ENCODE results near the gene TIMM22. TPM values are rescaled to one million over a fixed set of nuclear protein-coding genes. Genes with fewer than 3 reads are reported as not detected.

TIMM22 gene
- polyA plus RNA-seq, 3 donors, result 3.2 to 13.6 (median 13.1) TPM

- no peak for DNase-seq
- H3K79me2 ChIP-seq (ENCODE audit: insufficient read depth, low read length), result peaks cover 10% of the 10 kb centered on the region
- intact Hi-C loops (cut with micrococcal nuclease), result loop anchor here in 1 of 2 donors (10.0 kb wide), 1 partner anchor 52 kb away; no protein-coding TSS in a partner anchor
- Mint-ChIP-seq H3K27me3 (ENCODE audit: low read depth in 3 of 3) (peaks cover 0 to 2% (median 1%) of the 10 kb centered on the region in 3 donors), H3K9me3 (no peaks in the 10 kb centered on the region), H3K27ac (peak overlapping the region in 1 of 7 donors; percentile 15), H3K36me3 (peaks cover 61 to 77% of the 10 kb centered on the region in 2 donors), H3K4me1 (peaks cover 5% of the 10 kb centered on the region), H3K4me3 (no peak overlapping the region)
- no peaks in the 10 kb centered on the region for H3K27me3 ChIP-seq (ENCODE audit: control insufficient read depth in 2 of 2, insufficient read depth in 2 of 2, low read length in 2 of 2)
- no peaks in the 10 kb centered on the region for H3K9me3 ChIP-seq (replicated peaks in 1 of 2; ENCODE audit: control insufficient read depth in 1 of 2, insufficient read depth in 1 of 2, low read length in 2 of 2)
- no peak for TF ChIP-seq CTCF (IDR thresholded peaks at IDR 0.05)
- H3K9ac ChIP-seq (ENCODE audit: insufficient read depth, low read length, poor library complexity, severe bottlenecking), result no peak overlapping the region
- H3K4me3 ChIP-seq (replicated peaks in 1 of 3; ENCODE audit: low read depth in 2 of 3, low read length in 3 of 3), result no peak overlapping the region
- WGBS (ENCODE audit: insufficient coverage), result 93% methylated on average over 11 of the region's 19 CpGs
- no peak overlapping the region for H2AFZ ChIP-seq (ENCODE audit: insufficient read depth, low read depth, low read length, poor library complexity, severe bottlenecking)
- peaks cover 4 to 7% of the 10 kb centered on the region in 2 donors for H3K4me1 ChIP-seq (ENCODE audit: control insufficient read depth in 1 of 2, insufficient read depth in 2 of 2, low read length in 2 of 2)
- peaks cover 76 to 78% of the 10 kb centered on the region in 2 donors for H3K36me3 ChIP-seq (replicated peaks in 1 of 2; ENCODE audit: control insufficient read depth in 1 of 2, insufficient read depth in 2 of 2, low read length in 2 of 2)
- H3K4me2 ChIP-seq (replicated peaks; ENCODE audit: extremely low read depth, low read length, poor library complexity, severe bottlenecking), result no peak overlapping the region
- H4K20me1 ChIP-seq (ENCODE audit: insufficient read depth, low read length), result peaks cover 91% of the 10 kb centered on the region
- H3K27ac ChIP-seq (ENCODE audit: low read depth in 1 of 2, low read length in 2 of 2), result no peak overlapping the region
Observed at GRCh38 chr17:1002771-1003555, 6.0 kb downstream of the TIMM22 start.

- intact Hi-C loops (cut with micrococcal nuclease), result loop anchor here in 1 of 2 donors (10.0 kb wide), 1 partner anchor 51 kb away; no protein-coding TSS in a partner anchor
- no peak overlapping the region for H3K27ac ChIP-seq (ENCODE audit: low read depth in 1 of 2, low read length in 2 of 2)
- peaks cover 82 to 85% of the 10 kb centered on the region in 2 donors for H3K36me3 ChIP-seq (replicated peaks in 1 of 2; ENCODE audit: control insufficient read depth in 1 of 2, insufficient read depth in 2 of 2, low read length in 2 of 2)
- Mint-ChIP-seq H3K4me1 (no peaks in the 10 kb centered on the region), H3K27me3 (ENCODE audit: low read depth in 3 of 3) (peaks cover 0 to 2% (median 1%) of the 10 kb centered on the region in 3 donors), H3K4me3 (no peak overlapping the region), H3K36me3 (peaks cover 68 to 84% of the 10 kb centered on the region in 2 donors), H3K9me3 (no peaks in the 10 kb centered on the region), H3K27ac (no peak overlapping the region)
- WGBS (ENCODE audit: insufficient coverage), result 100% methylated on average over 4 of the region's 5 CpGs
- H3K4me1 ChIP-seq (ENCODE audit: control insufficient read depth in 1 of 2, insufficient read depth in 2 of 2, low read length in 2 of 2), result peaks cover 0 to under 1% of the 10 kb centered on the region in 2 donors
- no peak overlapping the region for H3K9ac ChIP-seq (ENCODE audit: insufficient read depth, low read length, poor library complexity, severe bottlenecking)
- H3K4me3 ChIP-seq (replicated peaks in 1 of 3; ENCODE audit: low read depth in 2 of 3, low read length in 3 of 3), result no peak overlapping the region
- no peak overlapping the region for H3K4me2 ChIP-seq (replicated peaks; ENCODE audit: extremely low read depth, low read length, poor library complexity, severe bottlenecking)
- no peaks in the 10 kb centered on the region for H3K27me3 ChIP-seq (ENCODE audit: control insufficient read depth in 2 of 2, insufficient read depth in 2 of 2, low read length in 2 of 2)
- no peak for TF ChIP-seq CTCF (IDR thresholded peaks at IDR 0.05)
- H2AFZ ChIP-seq (ENCODE audit: insufficient read depth, low read depth, low read length, poor library complexity, severe bottlenecking), result no peak overlapping the region
- DNase-seq, result no peak
- peaks cover 4% of the 10 kb centered on the region for H3K79me2 ChIP-seq (ENCODE audit: insufficient read depth, low read length)
- no peaks in the 10 kb centered on the region for H3K9me3 ChIP-seq (replicated peaks in 1 of 2; ENCODE audit: control insufficient read depth in 1 of 2, insufficient read depth in 1 of 2, low read length in 2 of 2)
- peaks cover 91% of the 10 kb centered on the region for H4K20me1 ChIP-seq (ENCODE audit: insufficient read depth, low read length)
Observed at GRCh38 chr17:1003633-1003971, 6.7 kb downstream of the TIMM22 start.
